MM.1S (cell line): Measurements from ENCODE around the gene MVB12B.

ENCODE experiments used
- EZH2phosphoT487 ChIP-seq: fragments of 300-600 bp; sonication (generic); IDR thresholded peaks from 2 replicates; pipeline ENCODE4 v1.6.1; 2018; ENCODE audit warnings: antibody characterized with exemption, low read length
- TF ChIP-seq, protein P1 (sequence below): fragments of 300-600 bp; sonication (generic); IDR thresholded peaks from 2 replicates; pipeline ENCODE4 v1.5.1; 2016; ENCODE audit warnings: antibody characterized with exemption, low read length, mixed read lengths

DNA sequence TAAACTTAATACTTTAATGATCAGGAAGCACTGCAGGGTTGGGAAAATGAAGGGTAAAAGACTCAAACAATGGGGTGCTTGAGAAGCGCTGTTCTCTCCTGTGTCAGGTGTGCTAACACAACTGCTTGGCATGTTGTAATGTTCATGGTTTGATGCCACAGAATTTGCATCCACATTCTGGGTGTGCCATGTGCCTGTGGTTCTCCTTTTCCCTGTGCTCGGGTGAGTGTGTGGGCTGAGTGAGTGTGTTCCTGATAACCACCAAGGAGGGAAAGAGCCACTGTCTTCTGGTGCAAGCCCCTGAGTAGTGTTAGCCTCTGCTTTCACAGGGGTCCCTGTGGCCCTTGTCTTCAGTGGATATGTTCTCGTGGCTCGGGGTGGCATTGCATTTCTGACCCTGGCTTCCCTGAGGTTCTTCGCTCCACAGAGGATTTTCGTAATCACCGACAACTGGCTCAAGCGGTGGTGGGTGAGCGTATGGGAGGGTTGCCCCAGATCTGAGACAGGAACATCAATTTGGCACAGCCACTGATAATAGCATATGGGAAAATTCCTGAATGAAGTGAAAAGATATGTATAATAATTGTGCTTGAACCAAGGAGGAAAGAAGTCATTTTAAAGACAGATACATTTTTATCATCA is 102.0 kb downstream of the MVB12B start:
- TF ChIP-seq, protein P1, sequence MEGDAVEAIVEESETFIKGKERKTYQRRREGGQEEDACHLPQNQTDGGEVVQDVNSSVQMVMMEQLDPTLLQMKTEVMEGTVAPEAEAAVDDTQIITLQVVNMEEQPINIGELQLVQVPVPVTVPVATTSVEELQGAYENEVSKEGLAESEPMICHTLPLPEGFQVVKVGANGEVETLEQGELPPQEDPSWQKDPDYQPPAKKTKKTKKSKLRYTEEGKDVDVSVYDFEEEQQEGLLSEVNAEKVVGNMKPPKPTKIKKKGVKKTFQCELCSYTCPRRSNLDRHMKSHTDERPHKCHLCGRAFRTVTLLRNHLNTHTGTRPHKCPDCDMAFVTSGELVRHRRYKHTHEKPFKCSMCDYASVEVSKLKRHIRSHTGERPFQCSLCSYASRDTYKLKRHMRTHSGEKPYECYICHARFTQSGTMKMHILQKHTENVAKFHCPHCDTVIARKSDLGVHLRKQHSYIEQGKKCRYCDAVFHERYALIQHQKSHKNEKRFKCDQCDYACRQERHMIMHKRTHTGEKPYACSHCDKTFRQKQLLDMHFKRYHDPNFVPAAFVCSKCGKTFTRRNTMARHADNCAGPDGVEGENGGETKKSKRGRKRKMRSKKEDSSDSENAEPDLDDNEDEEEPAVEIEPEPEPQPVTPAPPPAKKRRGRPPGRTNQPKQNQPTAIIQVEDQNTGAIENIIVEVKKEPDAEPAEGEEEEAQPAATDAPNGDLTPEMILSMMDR = no peak
- TF ChIP-seq EZH2phosphoT487 = no peak
